AG04450 (cell line): ENCODE results near the gene ATP10D. TPM values are rescaled to one million over a fixed set of nuclear protein-coding genes. Genes with fewer than 3 reads are reported as not detected.

Experiments
- CTCF ChIA-PET: fragments of 300-600, 350-600 bp; formaldehyde crosslinking; extraction: SDS; loops from one replicate; lab custom pipeline; 2022; ENCODE audit warnings: antibody characterized with exemption, inconsistent platforms; lab: Charles Lee
- POLR2A ChIA-PET: fragments of 350-600 bp; formaldehyde crosslinking; extraction: SDS; loops from one replicate; lab custom pipeline; 2021; ENCODE audit warnings: antibody characterized with exemption, inconsistent platforms; lab: Yijun Ruan, JAX
- DNase-seq: peaks from one replicate; pipeline ENCODE4 v3.0.0-alpha.2; 2011; ENCODE audit warnings: low read depth, low spot score
- H3K27ac ChIP-seq: one replicate; pipeline ENCODE4 v1.5.1; 2012; ENCODE audit warnings: low read depth, low read length, control low read depth
- H3K27me3 ChIP-seq: one replicate; pipeline ENCODE4 v1.6.0; 2012; ENCODE audit warnings: low read length; ENCODE audit not compliant: control insufficient read depth, insufficient read depth
- H3K4me3 ChIP-seq: 2 replicates; pipeline ENCODE4 v1.5.1; 2011; ENCODE audit warnings: mild to moderate bottlenecking, low read depth, low read length, control low read depth
- H3K9me3 ChIP-seq: 2 replicates; pipeline ENCODE4 v1.5.1; 2012; ENCODE audit warnings: low read length; ENCODE audit not compliant: control insufficient read depth, insufficient read depth
- polyA plus RNA-seq: library from polyadenylated mRNA; depleted of rRNA; stranded (reverse); fragments of >200 nt; gene quantifications from 2 replicates; pipeline ENCODE4 v1.2.3, GENCODE V29; 2011; rRNA removed
- TF ChIP-seq, protein P1 (sequence below): IDR thresholded peaks from 2 replicates; pipeline ENCODE4 v1.5.1; 2011; ENCODE audit warnings: low read depth, low read length, control low read depth, inconsistent platforms

The ATP10D gene
- polyA plus RNA-seq, 1 experiment: 48.2 TPM

DNA sequence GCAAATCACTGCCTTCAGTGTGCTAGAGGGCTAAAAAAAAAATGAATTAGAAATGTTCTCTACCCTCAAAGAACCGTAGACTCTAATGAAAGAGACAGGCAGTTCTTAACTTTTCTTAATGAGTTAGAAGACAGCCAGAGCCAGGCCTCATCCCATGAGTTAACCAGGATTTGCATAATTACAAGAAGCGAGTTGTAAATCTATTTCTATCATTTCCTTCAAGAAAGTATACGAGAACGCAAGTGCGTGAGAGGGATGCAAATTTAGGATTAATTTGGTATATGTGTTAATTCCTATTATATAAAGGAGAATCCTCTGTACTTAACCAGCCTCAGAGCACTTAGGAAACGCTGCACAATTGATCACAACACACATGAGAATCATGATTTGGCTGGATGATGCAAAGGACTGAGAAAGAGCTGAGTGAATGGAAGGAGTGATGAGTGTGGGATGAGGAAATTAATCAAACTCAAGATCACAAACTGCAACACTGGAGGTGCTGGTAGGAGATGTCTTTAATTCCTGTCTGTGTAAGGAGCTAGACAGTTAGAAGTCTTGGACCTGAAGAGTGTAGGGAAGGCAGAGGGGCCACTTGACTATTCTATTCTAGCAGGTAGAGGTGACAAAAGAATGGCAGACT is 157.2 kb downstream of the ATP10D start:
- CTCF ChIA-PET: interaction anchor here (1.0 to 1.4 kb wide), 3 partner anchors 27 to 194 kb away, joined by 3 to 7 read pairs (median 3); no protein-coding TSS in a partner anchor
- H3K27ac ChIP-seq: no peak overlapping the region

More for the DNA sequence above, 157.2 kb downstream of the ATP10D start:
- Histone ChIP-seq H3K27me3 (no peaks in the 10 kb centered on the region), H3K4me3 (no peak overlapping the region), H3K9me3 (peaks cover 3% of the 10 kb centered on the region; the same call in 1 of the 2 replicates)
- POLR2A ChIA-PET: no interaction called here
- no peak for DNase-seq
- TF ChIP-seq, protein P1, sequence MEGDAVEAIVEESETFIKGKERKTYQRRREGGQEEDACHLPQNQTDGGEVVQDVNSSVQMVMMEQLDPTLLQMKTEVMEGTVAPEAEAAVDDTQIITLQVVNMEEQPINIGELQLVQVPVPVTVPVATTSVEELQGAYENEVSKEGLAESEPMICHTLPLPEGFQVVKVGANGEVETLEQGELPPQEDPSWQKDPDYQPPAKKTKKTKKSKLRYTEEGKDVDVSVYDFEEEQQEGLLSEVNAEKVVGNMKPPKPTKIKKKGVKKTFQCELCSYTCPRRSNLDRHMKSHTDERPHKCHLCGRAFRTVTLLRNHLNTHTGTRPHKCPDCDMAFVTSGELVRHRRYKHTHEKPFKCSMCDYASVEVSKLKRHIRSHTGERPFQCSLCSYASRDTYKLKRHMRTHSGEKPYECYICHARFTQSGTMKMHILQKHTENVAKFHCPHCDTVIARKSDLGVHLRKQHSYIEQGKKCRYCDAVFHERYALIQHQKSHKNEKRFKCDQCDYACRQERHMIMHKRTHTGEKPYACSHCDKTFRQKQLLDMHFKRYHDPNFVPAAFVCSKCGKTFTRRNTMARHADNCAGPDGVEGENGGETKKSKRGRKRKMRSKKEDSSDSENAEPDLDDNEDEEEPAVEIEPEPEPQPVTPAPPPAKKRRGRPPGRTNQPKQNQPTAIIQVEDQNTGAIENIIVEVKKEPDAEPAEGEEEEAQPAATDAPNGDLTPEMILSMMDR: no peak

Other genes with a start within 250 kb of the ATP10D start
- 21.1 and 35.1 TPM in 2 replicates for gene COMMD8, start 21.6 kb upstream of the ATP10D start, polyA plus RNA-seq